Epithelial cell of proximal tubule (primary cell): ENCODE measurements around the gene DIRAS2. TPM values are rescaled to one million over a fixed set of nuclear protein-coding genes. Genes with fewer than 3 reads are reported as not detected.

Source experiments
- DNase-seq: peaks from one replicate; pipeline ENCODE4 v3.0.0-alpha.2; 2011; ENCODE audit warnings: low read depth
- H3K4me3 ChIP-seq: 2 replicates; pipeline ENCODE4 v1.5.1; 2011; ENCODE audit warnings: low read depth, mild to moderate bottlenecking, low read length
- CTCF ChIP-seq: conservative IDR thresholded peaks from 2 replicates; pipeline ENCODE4 v1.5.1; 2012; ENCODE audit warnings: low read depth, mild to moderate bottlenecking, low read length
- total RNA-seq: library from RNA; depleted of rRNA; stranded (reverse); fragments of >200 nt; gene quantifications from 2 replicates; pipeline ENCODE4 v1.2.3, GENCODE V29; 2015

Gene DIRAS2
- total RNA-seq, 1 donor from 2014 or later: 4.8 TPM

GRCh38 chr9:90562229-90562628 lies 80.4 kb downstream of the DIRAS2 start:
- no peak overlapping the region for H3K4me3 ChIP-seq
- DNase-seq: no peak
- no peak for TF ChIP-seq CTCF

Other genes starting within 250 kb of the DIRAS2 start
- 15.7 and 16.9 TPM in 2 replicates for gene SYK, start 159.0 kb upstream of the DIRAS2 start, total RNA-seq